HepG2 (cell line): ENCODE measurements around the gene GPR39. TPM values are rescaled to one million over a fixed set of nuclear protein-coding genes. Genes with fewer than 3 reads are reported as not detected.
A peak's percentile ranks its signal among the peaks of the same experiment; 100 is the strongest.

Experiments used
- ATAC-seq: fragments of 200-7000 bp; cut with Tn5 transposase; 3 replicates; pipeline ENCODE4 v1.9.1; 2020; ENCODE audit warnings: mild to moderate bottlenecking, moderate library complexity
- BruUV-seq: library from RNA; stranded (reverse); fragments of 400-500 nt; replicated peaks from 2 replicates; lab custom pipeline; 2021; lab: Mats Ljungman, UMichigan
- CTCF ChIA-PET: fragments of 300-600 bp; formaldehyde crosslinking; extraction: SDS; loops from one replicate; lab custom pipeline; 2021; ENCODE audit warnings: low total read pairs, inconsistent platforms, low intra/inter-chr PET ratio; lab: Yijun Ruan, JAX
- POLR2A ChIA-PET: fragments of 350-600 bp; sonication (Branson Sonifier 250); formaldehyde crosslinking; loops from one replicate; lab custom pipeline; 2020; ENCODE audit warnings: antibody characterized with exemption, inconsistent platforms; lab: Yijun Ruan, JAX
- DNase-seq: peaks from one replicate; pipeline ENCODE4 v3.0.0-alpha.2; 2015; ENCODE audit warnings: low spot score
- FAIRE-seq: peaks from 3 replicates; lab custom pipeline; 2011; peaks lifted over from hg19 to GRCh38; lab: Jason Lieb, UNC
- H2AFZ ChIP-seq: one replicate; pipeline ENCODE4 v1.6.1; 2011; ENCODE audit warnings: low read length, inconsistent platforms
- H3K27ac ChIP-seq: fragments of 300-600 bp; 3 replicates; pipeline ENCODE4 v1.8.0; 2011; ENCODE audit warnings: mixed run types, mild to moderate bottlenecking, mixed read lengths, low read length, inconsistent platforms; ENCODE audit not compliant: insufficient read depth; ENCODE audit errors: extremely low read length
- H3K27me3 ChIP-seq, 2 experiments: fragments of 200-600 bp in 1 of 2; 2 replicates in 1 of 2; 3 replicates in 1 of 2; pipeline versions ENCODE4 v1.6.0 to v1.8.0; 2011; ENCODE audit warnings: low read length in 2 of 2, mild to moderate bottlenecking in 2 of 2, moderate library complexity in 2 of 2, inconsistent platforms in 1 of 2; ENCODE audit not compliant: insufficient read depth in 2 of 2, control insufficient read depth in 1 of 2
- H3K36me3 ChIP-seq, 2 experiments: fragments of 200-600 bp in 1 of 2; replicated peaks in 1 of 2; 2 replicates in 1 of 2; 3 replicates in 1 of 2; pipeline versions ENCODE4 v1.5.1 to v1.8.0; 2011; ENCODE audit warnings: low read length in 2 of 2, inconsistent platforms in 1 of 2; ENCODE audit not compliant: insufficient read depth in 2 of 2, control insufficient read depth in 1 of 2
- H3K4me1 ChIP-seq: 2 replicates; pipeline ENCODE4 v1.5.1; 2012; ENCODE audit warnings: low read length, inconsistent platforms; ENCODE audit not compliant: insufficient read depth
- H3K4me2 ChIP-seq: 2 replicates; pipeline ENCODE4 v1.6.0; 2011; ENCODE audit warnings: low read depth, low read length, inconsistent platforms
- H3K4me3 ChIP-seq, 3 experiments: fragments of 200-600 bp in 1 of 3; sonication (generic), shearing (Covaris generic) in 1 of 3; replicated peaks in 1 of 3; 2 replicates each; pipeline ENCODE4 v1.5.1; 2011 to 2016; ENCODE audit warnings: low read length in 3 of 3, inconsistent platforms in 2 of 3, low read depth in 2 of 3, mild to moderate bottlenecking in 2 of 3, control low read depth in 1 of 3, mixed read lengths in 1 of 3; ENCODE audit not compliant: insufficient read depth in 1 of 3
- H3K79me2 ChIP-seq: one replicate; pipeline ENCODE4 v1.6.1; 2011; ENCODE audit warnings: low read length, inconsistent platforms; ENCODE audit not compliant: insufficient read depth
- H3K9ac ChIP-seq: 2 replicates; pipeline ENCODE4 v1.6.0; 2011; ENCODE audit warnings: mild to moderate bottlenecking, low read depth, low read length, inconsistent platforms; ENCODE audit not compliant: insufficient read depth
- H3K9me3 ChIP-seq: 2 replicates; pipeline ENCODE4 v1.5.1; 2012; ENCODE audit warnings: mild to moderate bottlenecking, low read length
- H4K20me1 ChIP-seq: 2 replicates; pipeline ENCODE4 v1.6.0; 2011; ENCODE audit warnings: inconsistent platforms, mild to moderate bottlenecking, low read length, moderate library complexity; ENCODE audit not compliant: insufficient read depth
- FOXK1 ChIP-seq: sonication (generic); formaldehyde crosslinking; IDR thresholded peaks from 2 replicates; pipeline ENCODE4 v1.4.0; 2020; ENCODE audit warnings: low read depth, missing genetic modification reagents, borderline replicate concordance
- HNF4G ChIP-seq, 2 experiments: sonication (generic) in 1 of 2; formaldehyde crosslinking in 1 of 2; IDR thresholded peaks; 2 replicates each; pipeline versions ENCODE4 v1.4.0 to v1.6.1; 2011 to 2020; ENCODE audit warnings: borderline replicate concordance in 2 of 2, low read depth in 2 of 2, mild to moderate bottlenecking in 2 of 2, low read length in 1 of 2, missing genetic modification reagents in 1 of 2, moderate library complexity in 1 of 2
- MBD4 ChIP-seq: IDR thresholded peaks from 2 replicates; pipeline ENCODE4 v1.6.1; 2012; ENCODE audit warnings: low read length, inconsistent platforms, borderline replicate concordance
- MYPOP ChIP-seq: sonication (generic); formaldehyde crosslinking; IDR thresholded peaks from 2 replicates; pipeline ENCODE4 v1.8.1; 2023; ENCODE audit warnings: mild to moderate bottlenecking, moderate library complexity, missing genetic modification reagents
- PPARG ChIP-seq: conservative IDR thresholded peaks from 2 replicates; pipeline ENCODE4 v1.6.1; 2016; ENCODE audit warnings: missing biosample characterization, missing genetic modification reagents
- REST ChIP-seq, 2 experiments: IDR thresholded peaks; 2 replicates each; pipeline ENCODE4 v1.6.1; 2011 to 2012; ENCODE audit warnings: low read length in 2 of 2, borderline replicate concordance in 1 of 2, low read depth in 1 of 2, mild to moderate bottlenecking in 1 of 2, moderate library complexity in 1 of 2
- THAP9 ChIP-seq: sonication (generic); formaldehyde crosslinking; IDR thresholded peaks from 2 replicates; pipeline ENCODE4; 2020; ENCODE audit warnings: missing genetic modification reagents, mild to moderate bottlenecking, borderline replicate concordance
- ZBTB33 ChIP-seq: sonication (generic); formaldehyde crosslinking; IDR thresholded peaks from 2 replicates; pipeline ENCODE4 v1.4.0; 2020; ENCODE audit warnings: missing genetic modification reagents
- ZNF430 ChIP-seq: sonication (generic); formaldehyde crosslinking; IDR thresholded peaks from 2 replicates; pipeline ENCODE4 v1.9.0; 2021; ENCODE audit warnings: mild to moderate bottlenecking, missing genetic modification reagents
- ZNF510 ChIP-seq: sonication (generic); formaldehyde crosslinking; IDR thresholded peaks from 2 replicates; pipeline ENCODE4 v1.4.0; 2020; ENCODE audit warnings: low read depth, mild to moderate bottlenecking, missing genetic modification reagents
- ZNF597 ChIP-seq: sonication (generic); formaldehyde crosslinking; IDR thresholded peaks from 2 replicates; pipeline ENCODE4 v1.5.0; 2020; ENCODE audit warnings: missing genetic modification reagents
- WGBS: methylation state at CpG from one replicate; pipeline ENCODE4 v1.1.6; 2017; ENCODE audit warnings: low lambda C conversion rate; 5-methylcytosine and 5-hydroxymethylcytosine counted together
- in situ Hi-C: cut with HindIII; loops from 2 replicates; pipeline ENCODE4 v1.10.0; 2017; ENCODE audit warnings: low pct_unique_long_range_greater_than_20kb; ENCODE audit not compliant: extremely low pct_ligation_motif_present
- intact Hi-C: fragments of 100-400 bp; cut with micrococcal nuclease; formaldehyde crosslinking; loops from one replicate; pipeline ENCODE4 v1.10.0; 2022; ENCODE audit not compliant: unreplicated experiment
- polyA plus RNA-seq, 8 experiments: library from polyadenylated mRNA; depleted of rRNA in 3 of 8; stranded (reverse) in 7 of 8; unstranded in 1 of 8; fragments of >200 nt; fragmentation: Illumina TruSeq in 4 of 8; extraction: Trizol in 4 of 8; gene quantifications; 2 replicates each; pipeline versions ENCODE4 v1.2.1 to v1.2.3, GENCODE V29; 2011 to 2016; ENCODE audit warnings: low read depth in 4 of 8, missing spikeins in 1 of 8, mixed read lengths in 1 of 8; ENCODE audit not compliant: insufficient read depth in 1 of 8
- total RNA-seq, 5 experiments: library from RNA; depleted of rRNA; stranded (reverse); fragments of >200 nt; fragmentation: Illumina TruSeq; extraction: Trizol; gene quantifications; 2 replicates each; pipeline ENCODE4 v1.2.3, GENCODE V29; 2016; ENCODE audit warnings: low read depth in 1 of 5

The GPR39 gene
- total and polyA plus RNA-seq, 2 of the 13 experiments (the other 11 are each of a cell fraction or from before 2014, with no cell fraction given): 0.16 to 0.62 TPM

GRCh38 chr2:132489150-132489549 is 72.5 kb downstream of the GPR39 start (continued):
- peak; percentile 66 to 93 for TF ChIP-seq REST (IDR thresholded peaks at IDR 0.05; ENCODE audit: borderline replicate concordance in 1 of 2, low read depth in 1 of 2, low read length in 2 of 2)
- TF ChIP-seq PPARG (CRISPR knock-in tag): peak; percentile 82
- 0 out of 2 replicates have a peak, but pooled peaks have one; percentile 11 for TF ChIP-seq ZBTB33 (CRISPR knock-in tag)

GRCh38 chr2:132495881-132496280 is 79.3 kb downstream of the GPR39 start:
- Histone ChIP-seq H4K20me1 (no peaks in the 10 kb centered on the region), H3K27me3 (no peaks in the 10 kb centered on the region), H3K9me3 (peaks cover 69% of the 10 kb centered on the region), H3K9ac (no peak overlapping the region), H3K27ac (no peak overlapping the region), H3K79me2 (no peaks in the 10 kb centered on the region), H3K36me3 (no peaks in the 10 kb centered on the region), H2AFZ (no peak overlapping the region), H3K4me2 (no peak overlapping the region), H3K4me3 (no peak overlapping the region), H3K4me1 (no peaks in the 10 kb centered on the region)
- ChIA-PET POLR2A (no interaction called here), CTCF (no interaction called here)
- intact Hi-C loops: no loop called here
- no peak for FAIRE-seq
- WGBS: 30% methylated on average over 2 of the region's 2 CpGs
- ATAC-seq: no peak
- DNase-seq: no peak
- no TSS peak for BruUV-seq
- in situ Hi-C loops: no loop called here
- TF ChIP-seq MYPOP (CRISPR knock-in tag) (no peak), ZNF597 (CRISPR knock-in tag) (no peak), THAP9 (CRISPR knock-in tag) (no peak), ZNF430 (CRISPR knock-in tag) (no peak), HNF4G (IDR thresholded peaks at IDR 0.05; ENCODE audit: borderline replicate concordance, low read depth, low read length) (no peak), HNF4G (CRISPR knock-in tag; IDR thresholded peaks at IDR 0.05; ENCODE audit: borderline replicate concordance, low read depth) (no peak), ZNF510 (CRISPR knock-in tag) (no peak), MBD4 (no peak), FOXK1 (no peak)
